ENCODE data around the gene LRIG2.
"Not testable (repeated sequence)": the region's sequence is repeated elsewhere in the genome, so short reads cannot be mapped to it uniquely, and the experiment has no call there.

LRIG2 gene

DNA sequence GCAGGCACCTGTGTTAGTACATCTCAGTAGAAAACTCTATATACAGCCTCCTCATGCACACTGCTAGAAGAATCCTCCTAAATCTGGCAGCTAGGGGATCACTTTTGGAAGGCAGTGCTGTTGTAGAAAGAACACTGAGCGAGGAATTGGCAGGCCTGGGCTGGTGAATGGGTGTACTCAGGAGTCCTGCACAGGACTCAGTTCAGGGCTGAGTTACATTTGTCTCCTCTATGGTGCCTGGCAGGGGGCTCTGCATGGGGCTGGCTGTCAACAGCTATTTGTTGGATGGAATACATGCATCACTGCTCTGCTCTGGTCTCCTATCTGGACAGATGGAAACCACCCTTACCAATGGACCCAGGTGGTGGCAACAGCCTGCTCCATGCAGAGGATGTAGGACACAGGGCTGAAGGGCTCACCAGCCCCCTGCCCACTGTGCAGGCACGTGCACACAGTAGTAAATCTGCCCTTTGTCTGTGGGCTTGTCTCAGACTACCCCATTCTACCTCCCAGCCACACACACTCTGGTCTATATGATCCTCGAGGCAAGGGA, 74.2 kb downstream of the LRIG2 start:
- no peak overlapping the region for H3K4me3 ChIP-seq (ENCODE audit: low read depth, low read length)
- no peak for DNase-seq (ENCODE audit: low read depth)
- TF ChIP-seq, protein P1, sequence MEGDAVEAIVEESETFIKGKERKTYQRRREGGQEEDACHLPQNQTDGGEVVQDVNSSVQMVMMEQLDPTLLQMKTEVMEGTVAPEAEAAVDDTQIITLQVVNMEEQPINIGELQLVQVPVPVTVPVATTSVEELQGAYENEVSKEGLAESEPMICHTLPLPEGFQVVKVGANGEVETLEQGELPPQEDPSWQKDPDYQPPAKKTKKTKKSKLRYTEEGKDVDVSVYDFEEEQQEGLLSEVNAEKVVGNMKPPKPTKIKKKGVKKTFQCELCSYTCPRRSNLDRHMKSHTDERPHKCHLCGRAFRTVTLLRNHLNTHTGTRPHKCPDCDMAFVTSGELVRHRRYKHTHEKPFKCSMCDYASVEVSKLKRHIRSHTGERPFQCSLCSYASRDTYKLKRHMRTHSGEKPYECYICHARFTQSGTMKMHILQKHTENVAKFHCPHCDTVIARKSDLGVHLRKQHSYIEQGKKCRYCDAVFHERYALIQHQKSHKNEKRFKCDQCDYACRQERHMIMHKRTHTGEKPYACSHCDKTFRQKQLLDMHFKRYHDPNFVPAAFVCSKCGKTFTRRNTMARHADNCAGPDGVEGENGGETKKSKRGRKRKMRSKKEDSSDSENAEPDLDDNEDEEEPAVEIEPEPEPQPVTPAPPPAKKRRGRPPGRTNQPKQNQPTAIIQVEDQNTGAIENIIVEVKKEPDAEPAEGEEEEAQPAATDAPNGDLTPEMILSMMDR (IDR thresholded peaks at IDR 0.05; ENCODE audit: control insufficient read depth, extremely low read depth, insufficient read depth): no peak

- no peak for DNase-seq (ENCODE audit: low read depth)
- H3K4me3 ChIP-seq (ENCODE audit: low read depth, low read length): no peak overlapping the region
- TF ChIP-seq, protein P1 (IDR thresholded peaks at IDR 0.05; ENCODE audit: control insufficient read depth, extremely low read depth, insufficient read depth): no peak
Observed at GRCh38 chr1:113147826-113148225, 74.8 kb downstream of the LRIG2 start.

GRCh38 chr1:113150494-113150893, 77.5 kb downstream of the LRIG2 start:
- DNase-seq (ENCODE audit: low read depth): not testable (repeated sequence)

GRCh38 chr1:113153116-113153803, 80.3 kb downstream of the LRIG2 start:
- DNase-seq (ENCODE audit: low read depth): no peak
- TF ChIP-seq, protein P1 (IDR thresholded peaks at IDR 0.05; ENCODE audit: control insufficient read depth, extremely low read depth, insufficient read depth): no peak
- no peak overlapping the region for H3K4me3 ChIP-seq (ENCODE audit: low read depth, low read length)

More at GRCh38 chr1:113150494-113150893, 77.5 kb downstream of the LRIG2 start:
- H3K4me3 ChIP-seq (ENCODE audit: low read depth, low read length): not testable (repeated sequence)

GRCh38 chr1:113156368-113156767, 83.4 kb downstream of the LRIG2 start:
- H3K4me3 ChIP-seq (ENCODE audit: low read depth, low read length): no peak overlapping the region
- DNase-seq (ENCODE audit: low read depth): no peak
- TF ChIP-seq, protein P1 (IDR thresholded peaks at IDR 0.05; ENCODE audit: control insufficient read depth, extremely low read depth, insufficient read depth): no peak

DNA sequence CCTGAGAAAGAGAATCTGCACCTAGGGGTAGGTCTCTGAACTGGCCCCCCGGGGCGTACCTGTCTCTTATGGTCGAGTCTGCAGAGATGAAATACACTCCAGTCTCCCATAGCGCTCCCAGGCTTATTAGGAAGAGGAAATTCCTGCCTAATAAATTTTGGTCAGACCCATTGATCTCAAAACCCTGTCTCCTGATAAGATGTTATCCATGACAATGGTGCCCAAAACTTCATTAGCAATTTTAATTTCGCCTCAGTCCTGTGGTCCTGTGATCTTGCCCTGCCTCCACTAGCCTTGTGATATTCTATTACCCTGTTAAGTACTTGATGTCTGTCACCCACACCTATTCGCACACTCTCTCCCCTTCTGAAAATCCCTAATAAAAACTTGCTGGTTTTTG, 85.7 kb downstream of the LRIG2 start:
- not testable (repeated sequence) for H3K4me3 ChIP-seq (ENCODE audit: low read depth, low read length); DNase-seq (ENCODE audit: low read depth)

DNA sequence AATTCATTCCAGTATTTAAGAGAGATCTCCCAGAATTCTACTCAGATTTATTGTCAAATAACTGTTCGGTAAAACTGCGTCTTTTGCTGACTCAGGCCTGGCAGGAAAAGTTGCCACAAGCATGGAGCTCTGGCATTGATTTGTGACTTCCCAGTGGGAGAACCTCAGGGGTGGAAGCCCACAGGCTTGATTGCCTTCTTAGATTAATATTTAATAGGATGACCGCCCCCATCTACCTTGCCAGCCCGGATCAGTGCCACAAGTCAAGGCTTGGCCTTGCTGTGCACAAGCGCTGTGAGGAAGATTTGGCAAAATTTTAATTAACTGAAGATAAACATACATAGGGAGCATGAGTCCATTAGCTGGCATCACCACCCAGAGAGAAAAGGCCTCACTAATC, 93.5 kb downstream of the LRIG2 start:
- no peak for DNase-seq (ENCODE audit: low read depth)
- no peak overlapping the region for H3K4me3 ChIP-seq (ENCODE audit: low read depth, low read length)
- TF ChIP-seq, protein P1 (IDR thresholded peaks at IDR 0.05; ENCODE audit: control insufficient read depth, extremely low read depth, insufficient read depth): no peak

DNA sequence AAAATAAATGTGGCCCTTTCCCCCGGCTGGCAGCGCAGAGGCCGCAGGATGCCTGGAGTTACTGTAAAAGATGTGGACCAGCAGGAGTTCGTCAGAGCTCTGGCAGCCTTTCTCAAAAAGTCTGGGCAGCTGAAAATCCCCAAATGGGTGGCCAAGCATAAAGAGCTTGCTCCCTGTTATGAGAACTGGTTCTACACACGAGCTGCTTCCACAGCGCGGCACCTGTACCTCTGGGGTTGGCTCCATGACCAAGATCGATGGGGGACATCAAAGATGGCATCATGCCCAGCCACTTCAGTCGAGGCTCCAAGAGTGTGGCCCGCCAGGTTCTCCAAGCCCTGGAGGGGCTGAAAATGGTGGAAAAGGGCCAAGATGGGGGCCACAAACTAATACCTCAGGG, 95.9 kb downstream of the LRIG2 start:
- TF ChIP-seq, protein P1 (IDR thresholded peaks at IDR 0.05; ENCODE audit: control insufficient read depth, extremely low read depth, insufficient read depth): no peak

More for the DNA sequence above, 95.9 kb downstream of the LRIG2 start:
- no peak overlapping the region for H3K4me3 ChIP-seq (ENCODE audit: low read depth, low read length)
- DNase-seq (ENCODE audit: low read depth): no peak

Measured in LNCaP clone FGC (cell line).